ENCODE data around the gene CIAO2A.
A peak's percentile ranks its signal among the peaks of the same experiment; 100 is the strongest.
"Not testable (repeated sequence)": the region's sequence is repeated elsewhere in the genome, so short reads cannot be mapped to it uniquely, and the experiment has no call there.

CIAO2A gene, protein sequence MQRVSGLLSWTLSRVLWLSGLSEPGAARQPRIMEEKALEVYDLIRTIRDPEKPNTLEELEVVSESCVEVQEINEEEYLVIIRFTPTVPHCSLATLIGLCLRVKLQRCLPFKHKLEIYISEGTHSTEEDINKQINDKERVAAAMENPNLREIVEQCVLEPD

DNA sequence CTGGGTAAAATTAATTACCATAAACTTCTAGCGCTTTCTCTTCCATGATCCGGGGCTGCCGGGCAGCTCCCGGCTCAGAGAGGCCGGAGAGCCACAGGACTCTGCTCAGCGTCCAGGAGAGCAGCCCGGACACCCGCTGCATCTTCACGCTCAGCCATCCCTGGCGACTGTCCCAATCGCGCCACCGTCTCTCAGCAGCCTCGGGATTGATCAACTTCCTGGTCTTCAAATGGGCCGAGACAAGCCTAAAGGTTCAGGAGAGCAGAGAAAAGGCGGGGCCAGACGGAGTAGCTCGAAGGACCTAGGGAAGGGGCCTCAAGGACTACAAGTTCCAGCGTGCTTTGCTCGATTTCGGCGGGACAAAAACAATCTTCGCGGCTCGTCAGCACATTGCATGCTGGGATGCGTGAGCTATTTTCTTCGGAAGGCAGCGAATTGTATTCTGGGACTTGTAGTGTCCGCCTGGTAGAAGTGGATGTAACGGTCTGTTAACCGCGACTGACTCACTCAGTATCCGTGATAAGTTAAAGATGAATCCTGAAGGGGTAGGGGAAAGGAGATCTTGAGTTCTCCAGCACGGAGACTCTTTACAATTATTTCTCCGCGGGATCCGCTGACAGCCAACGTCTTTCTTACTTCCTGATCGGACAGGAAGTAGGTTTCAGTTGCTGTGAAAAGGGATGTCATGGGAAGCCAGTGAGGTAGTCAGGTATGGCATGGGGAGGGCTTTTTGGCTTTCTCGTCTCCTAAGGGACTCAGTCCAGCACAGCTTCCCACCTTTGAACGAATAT lies at the start of gene CIAO2A:
Gene CIAO2A (minus strand): TSS at position 212 of the 791 bp plus-strand sequence. CDS start 70 bp downstream, at position 142.
- DNase-seq = peak; percentile 91

DNA sequence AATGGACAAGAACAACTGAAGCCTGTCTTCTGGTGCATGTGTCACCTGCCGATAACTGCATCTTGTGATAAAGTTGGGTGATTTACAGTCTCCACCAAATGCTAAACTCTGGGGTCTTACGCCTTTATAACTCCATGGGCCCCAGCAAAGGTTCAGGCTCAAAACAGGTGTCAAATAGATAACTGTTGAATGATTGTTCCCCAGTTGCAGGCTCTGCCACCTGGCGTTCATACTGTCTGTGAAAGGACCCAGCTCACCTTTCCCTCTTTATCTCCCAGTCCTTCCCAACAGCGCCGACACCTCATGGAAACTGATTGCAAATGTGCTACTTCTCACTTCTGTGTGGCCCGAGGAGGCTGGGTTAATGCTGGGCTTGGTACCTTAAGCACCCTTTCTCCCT lies 49.6 kb upstream of the CIAO2A start:
- DNase-seq = no peak

DNA sequence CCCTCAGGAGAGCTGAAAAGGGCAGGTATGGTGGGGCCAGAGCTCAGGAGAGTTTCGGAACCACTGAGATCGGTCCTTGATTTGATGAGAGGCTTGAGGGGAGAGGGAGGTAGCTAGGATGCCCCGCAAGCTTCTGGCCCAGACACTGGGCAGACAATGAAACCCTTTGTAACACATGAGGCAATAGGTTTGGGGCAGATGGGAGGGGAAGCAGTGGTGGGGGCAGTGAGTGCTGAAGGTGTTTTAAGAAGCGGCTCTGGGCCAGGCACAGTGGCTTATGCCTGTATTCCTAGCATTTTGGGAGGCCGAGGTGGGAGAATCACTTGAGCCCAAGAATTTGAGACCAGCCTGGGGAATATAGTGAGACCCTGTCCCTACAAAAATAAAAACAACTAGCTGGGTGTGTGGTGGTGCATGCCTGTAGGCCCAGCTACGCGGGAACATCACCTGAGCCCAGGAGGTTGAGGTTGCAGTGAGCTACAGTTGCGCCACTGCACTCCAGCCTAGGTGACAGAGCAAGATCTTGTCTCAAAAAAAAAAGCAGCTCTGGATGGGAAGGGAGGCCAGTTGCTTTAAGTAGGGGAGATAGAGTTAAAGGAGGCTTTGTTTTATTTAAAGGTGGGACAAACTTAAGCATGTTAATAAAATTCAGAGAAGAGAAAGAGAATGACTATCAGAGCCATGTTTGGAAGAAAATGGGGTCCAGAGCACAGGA lies 48.3 kb upstream of the CIAO2A start:
- no peak for DNase-seq

DNA sequence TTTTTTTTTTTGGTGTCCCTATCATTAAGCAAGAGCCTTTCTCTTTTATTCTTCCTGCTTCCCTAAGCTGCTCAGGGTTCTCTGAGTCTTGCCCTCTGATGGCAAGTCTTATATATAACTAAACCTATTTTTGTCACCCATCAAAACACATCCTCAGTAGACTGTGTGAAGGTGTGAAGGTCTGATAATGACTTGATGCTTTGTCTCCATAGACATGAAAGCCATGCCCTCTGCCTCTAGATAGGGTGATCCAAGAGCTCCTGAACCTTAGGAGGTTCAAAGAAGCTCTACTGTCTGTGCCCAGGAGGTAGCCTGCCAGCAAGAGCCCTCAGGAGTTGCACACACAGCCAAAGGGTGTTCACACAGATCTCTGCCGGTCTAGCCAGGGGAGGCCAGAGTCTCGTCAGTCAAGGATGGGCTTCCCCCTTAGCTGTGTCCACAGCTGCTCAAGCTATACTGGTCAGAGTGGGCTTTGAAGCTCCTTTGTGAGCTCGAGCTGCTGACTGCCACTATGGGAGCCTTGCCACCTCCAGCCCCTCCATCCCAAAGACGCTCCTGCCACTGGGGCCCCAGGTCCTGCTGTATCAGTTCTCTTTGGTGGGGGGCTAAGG lies 44.8 kb upstream of the CIAO2A start:
- DNase-seq = no peak

DNA sequence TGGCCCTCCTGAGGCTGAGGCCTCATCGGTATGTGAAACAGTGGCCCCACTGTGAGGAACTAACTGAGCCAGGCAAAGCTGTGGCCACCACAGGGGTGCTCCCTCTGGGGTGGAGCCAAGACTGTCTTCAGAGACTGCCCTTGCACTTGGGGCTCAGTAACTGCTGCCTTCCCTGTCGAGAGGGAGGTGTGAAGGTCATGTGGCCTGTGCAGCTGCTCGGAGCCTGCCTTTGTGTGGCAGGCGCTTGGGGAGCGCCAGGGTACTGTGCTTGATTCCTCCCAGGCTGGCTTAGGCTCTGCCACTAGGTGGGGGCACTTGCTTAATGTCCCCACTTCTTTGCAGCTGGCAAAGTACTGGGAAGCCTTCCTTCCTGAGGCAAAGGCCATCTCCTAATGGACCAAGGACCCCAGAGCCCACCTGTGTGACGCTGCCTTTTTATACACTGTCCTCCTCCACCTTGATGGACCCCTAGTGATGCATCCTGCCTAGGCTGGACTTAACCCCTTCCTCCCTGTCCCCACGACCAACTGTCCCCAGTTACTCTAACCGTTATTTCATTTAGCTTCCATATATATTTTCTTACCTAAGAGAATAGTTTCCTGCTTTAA lies 43.7 kb upstream of the CIAO2A start:
- no peak for DNase-seq

DNA sequence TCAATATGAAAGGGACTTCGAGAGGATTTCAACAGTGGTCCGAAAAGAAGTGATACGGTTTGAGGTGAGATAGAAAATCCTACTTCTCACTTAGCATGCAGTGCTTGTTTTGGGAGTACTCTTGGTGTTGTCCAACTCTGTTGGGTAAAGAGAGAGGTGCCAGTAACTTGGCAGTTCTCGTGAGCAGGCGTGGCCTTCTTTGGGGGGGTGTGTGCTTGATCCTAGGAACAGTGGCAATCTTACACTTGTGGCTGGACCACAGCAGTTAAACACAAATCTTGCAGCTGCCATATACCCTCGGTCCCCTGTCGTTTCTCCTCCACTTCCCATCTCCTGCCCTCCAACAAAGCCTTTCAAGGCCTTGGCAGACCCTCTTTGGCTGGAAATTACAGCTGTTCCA lies 42.7 kb upstream of the CIAO2A start:
- DNase-seq = no peak

DNA sequence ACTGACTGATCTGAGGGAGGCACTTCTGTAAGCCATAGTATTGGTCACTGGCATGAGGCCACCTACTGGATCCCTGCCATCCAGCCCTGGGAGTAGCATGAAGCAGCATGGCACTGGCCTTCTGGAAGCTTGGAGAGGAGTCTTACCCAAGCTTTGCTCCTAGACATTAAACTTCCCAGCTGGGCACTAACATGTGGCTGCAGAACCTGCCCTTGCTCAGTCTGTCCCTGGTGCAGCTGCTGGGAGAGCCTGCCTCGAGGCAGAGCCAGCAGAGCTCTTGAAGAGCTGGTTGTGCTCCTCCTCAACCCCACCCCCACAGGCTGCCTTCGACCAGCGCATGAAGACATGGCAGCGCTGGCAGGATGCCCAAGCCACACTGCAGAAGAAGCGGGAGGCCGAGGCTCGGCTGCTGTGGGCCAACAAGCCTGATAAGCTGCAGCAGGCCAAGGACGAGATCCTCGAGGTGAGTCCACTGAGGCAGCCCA lies 40.7 kb upstream of the CIAO2A start:
- DNase-seq = no peak

DNA sequence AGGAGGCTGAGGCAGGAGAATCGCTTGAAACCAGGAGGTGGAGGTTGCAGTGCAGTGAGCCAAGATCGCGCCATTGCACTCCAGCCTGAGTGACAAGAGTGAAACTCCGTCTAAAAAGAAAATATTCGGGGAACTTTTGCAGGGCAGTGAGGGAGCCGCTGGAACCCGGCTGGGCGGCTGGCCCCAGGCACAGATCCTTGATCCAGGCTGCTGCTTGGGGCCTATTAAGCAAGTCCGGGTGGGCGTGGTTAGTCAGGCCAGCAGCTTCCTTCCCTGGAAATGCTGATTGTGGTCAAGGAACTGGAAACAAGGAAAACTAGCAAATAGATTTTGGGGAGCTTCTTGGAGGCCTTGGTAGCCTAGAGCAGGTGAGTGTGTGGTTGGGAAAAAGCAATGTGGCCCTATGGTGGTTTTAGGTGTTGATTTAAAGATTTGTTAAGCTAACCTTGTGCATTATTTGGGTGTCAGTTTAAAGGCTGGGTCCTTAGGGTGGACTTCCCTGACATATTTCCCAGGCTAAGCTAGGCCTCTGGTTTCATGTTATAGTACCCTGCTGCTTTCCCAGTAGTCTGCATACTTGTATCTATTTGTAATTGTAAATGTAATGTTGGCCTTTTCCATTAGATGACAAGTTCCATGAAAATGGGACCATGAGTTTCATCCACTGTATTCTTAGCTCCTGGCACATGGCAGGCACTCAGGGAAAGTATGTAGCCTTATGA lies 40.1 kb upstream of the CIAO2A start:
- no peak for DNase-seq

DNA sequence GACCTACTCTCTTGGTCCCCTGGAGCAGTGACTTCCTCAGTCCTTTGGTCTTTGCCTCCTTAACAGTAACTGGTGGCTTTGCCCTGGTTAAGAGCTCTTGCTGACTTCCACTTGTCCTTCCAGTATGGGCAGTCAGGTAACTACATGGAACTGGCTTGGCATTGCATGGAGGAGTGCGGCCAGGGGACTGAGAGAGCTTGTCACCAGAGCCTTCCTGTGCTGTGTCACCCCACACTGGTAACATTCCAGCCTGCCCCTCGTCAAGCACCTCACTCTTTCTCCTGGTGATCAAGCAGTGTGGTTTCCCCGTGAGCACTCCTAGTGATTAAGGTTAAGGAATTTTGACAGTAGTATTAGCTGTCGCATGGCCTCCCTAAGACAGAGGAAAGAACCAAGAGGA lies 38.6 kb upstream of the CIAO2A start:
- no peak for DNase-seq

DNA sequence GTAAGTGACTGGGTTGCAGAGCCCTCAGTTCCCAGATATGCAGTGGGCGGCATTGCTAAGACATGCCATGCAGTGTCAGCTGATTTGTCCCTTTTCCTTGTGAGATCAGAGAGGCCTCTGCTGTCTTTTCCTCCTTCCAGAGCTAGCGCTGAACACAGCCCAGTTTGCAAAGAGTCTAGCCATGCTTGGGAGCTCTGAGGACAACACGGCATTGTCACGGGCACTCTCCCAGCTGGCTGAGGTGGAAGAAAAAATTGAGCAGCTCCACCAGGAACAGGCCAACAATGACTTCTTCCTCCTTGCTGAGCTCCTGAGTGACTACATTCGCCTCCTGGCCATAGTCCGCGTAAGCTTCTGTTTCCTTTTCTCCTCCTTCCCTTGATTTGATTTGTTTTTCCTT lies 37.9 kb upstream of the CIAO2A start:
- DNase-seq = no peak

DNA sequence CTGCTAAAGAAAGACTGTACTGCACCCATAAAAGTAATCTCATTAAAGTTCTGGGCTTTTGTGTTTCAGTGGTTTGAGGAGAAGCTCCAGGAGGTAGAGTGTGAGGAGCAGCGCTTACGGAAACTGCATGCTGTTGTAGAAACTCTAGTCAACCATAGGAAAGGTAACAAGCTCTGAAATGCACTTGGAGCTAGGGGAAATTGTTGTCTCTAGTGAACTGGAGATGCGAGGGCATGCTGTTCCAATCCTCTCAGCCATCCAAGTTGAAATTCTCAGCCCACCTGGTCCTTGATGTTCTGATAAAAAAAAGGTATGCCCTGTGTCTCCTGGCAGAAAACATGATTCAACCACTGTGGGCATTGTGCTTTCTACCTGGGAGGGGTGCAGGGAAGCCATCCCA lies 36.5 kb upstream of the CIAO2A start:
- no peak for DNase-seq

DNA sequence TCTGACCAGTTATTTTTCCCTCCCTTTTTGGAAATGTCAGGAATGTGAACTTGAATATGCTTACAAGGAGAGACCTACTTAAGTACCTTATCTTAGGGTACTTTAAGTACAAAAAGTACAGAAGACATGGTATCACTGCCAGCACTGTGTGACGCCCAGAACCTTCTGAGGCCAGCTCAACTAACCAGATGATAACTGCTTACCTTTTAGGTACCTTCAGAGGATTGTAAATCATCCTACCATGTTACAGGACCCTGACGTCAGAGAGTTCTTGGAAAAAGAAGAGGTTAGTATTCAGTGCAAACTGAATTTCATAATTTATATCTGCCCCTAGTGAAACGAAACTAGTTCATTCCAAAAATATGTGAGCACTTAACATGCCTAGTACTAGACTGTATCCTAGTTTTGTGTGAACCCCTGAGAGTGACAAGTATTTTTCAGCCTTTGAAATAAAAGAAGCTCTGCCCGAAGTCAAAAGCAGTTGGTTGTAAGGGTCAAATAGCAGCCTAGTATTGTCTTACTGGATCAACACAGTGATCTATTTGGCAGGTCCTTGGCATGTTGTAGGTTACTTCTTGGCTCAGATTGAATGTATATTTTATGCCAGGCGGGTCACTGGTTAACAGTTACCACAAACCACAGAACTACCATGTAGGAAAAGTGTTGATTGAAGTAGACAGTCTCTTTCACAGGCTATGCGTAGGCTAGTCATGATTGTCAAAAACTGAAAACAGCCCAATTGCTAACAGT lies 34.1 kb upstream of the CIAO2A start:
- no peak for DNase-seq

DNA sequence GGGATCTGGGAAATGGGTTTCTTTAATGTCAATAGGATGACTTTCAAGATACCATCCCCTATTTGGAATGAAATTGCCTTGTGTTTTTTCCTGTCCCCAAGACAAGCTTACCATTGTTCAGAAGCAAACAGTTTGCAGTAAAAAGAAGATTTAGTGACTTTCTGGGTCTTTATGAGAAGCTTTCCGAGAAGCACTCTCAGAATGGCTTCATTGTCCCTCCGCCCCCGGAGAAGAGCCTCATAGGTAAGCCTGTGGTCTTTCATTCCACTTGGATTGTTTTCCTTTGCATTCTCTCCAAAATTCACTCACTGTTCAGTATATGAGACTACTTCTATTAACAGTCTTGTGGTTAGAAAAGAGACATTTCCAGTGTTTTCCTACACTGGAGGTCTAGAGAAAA lies 32.3 kb upstream of the CIAO2A start:
- no peak for DNase-seq

DNA sequence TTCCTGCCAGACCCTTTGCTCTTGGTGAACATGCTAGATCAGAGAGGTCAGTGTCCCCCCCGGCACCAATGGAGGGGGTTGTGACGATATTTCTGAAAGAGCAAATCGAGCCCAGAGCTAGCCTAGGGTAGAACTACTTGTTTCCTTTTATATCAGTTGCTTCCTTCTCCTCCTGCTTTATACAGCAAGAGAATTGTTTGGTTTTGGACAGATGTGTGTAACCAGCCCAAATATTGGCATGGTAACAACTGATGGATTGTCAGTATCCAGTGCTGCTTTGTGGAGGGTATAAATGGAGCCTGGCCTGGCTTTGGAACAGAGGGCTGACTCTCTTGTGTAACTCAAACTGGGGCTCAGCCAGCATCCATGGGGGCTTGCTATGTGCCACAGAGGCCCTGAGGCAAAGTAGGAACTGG lies 29.3 kb upstream of the CIAO2A start:
- no peak for DNase-seq

DNA sequence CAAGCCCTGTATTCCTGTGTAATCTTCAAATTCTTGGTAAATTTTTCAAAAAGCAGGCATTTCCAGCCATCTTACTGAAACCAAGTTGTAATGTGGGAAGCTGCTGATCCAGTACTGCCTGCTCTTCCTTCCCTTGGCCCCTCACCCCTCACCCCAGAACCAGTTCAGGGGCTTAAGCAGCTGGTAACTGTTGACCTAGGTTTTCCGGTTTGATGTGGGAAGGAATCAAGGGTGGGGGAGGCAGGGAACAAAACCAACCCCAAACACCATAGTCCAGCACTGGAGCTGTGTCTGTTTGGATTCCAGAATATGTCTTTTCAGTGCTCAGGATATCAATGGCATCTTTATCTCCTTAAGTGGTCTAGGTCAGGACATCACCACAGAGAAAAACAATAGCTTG lies 28.8 kb upstream of the CIAO2A start:
- no peak for DNase-seq

DNA sequence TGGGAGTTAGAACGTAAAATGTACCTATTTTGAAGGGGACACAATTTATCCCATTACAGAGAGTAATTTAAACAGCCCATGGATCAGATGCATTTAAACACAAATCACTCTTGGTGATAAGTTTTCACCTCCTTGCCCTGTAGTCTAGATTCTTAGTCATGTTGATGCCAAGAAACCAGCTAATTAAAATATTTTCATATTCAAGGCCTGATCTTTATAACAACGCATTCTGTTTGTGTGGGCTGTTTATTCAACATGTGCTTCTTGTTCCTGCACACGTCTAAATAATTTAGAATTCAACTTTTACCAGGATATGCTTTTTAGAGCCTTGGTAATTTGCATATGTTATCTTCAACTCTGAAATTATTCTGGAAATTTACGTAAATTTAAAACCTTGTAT lies 28.0 kb upstream of the CIAO2A start:
- no peak for DNase-seq

DNA sequence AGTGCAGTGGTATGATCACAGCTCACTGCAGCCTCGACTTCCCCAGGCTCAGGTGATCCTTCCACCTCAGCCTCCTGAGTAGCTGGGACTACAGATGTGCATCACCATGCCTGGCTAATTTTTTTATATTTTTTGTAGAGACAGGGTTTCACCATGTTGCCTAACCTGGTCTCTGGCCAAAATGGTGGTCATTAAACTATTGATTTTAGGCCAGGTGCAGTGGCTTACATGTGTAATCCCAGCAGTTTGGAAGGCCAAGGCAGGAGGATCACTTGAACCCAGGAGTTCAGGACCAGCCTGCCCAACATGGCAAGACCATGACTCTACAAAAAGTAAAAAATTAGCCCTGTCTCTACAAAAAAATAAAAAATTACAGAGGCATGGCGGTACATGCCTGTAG lies 26.7 kb upstream of the CIAO2A start:
- DNase-seq = not testable (repeated sequence)

DNA sequence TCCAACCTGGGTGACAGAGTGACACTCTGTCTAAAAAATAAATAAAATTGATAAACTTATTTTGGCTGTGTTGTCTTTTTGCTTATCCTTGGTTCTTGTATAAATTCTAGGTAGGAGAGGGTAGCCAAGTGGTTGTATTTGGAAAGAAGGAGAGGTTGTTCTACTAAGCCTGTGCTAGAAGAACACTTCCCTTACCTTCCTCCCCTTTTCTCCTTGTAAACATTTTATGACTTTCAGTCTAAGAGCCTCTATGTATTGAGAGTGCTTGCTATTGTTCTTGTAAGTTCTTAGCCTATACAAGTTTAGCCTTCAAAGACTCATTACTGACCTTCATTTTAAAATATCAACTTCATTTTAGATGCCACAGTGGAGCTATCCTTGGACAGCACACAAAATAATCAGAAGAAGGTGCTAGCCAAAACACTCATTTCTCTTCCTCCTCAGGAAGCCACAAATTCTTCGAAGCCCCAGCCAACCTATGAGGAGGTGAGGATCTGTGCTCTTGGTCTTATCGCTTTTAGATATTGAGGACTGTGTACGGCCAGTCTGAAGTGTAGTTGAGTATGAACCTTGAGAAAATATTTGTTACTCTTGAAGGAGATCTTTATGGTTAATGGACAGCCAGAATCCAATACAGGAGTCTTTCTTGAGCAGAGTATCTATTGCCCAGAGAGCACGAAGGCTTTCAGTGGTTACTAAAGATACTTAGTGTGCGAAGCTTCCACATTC lies 24.3 kb upstream of the CIAO2A start:
- no peak for DNase-seq

DNA sequence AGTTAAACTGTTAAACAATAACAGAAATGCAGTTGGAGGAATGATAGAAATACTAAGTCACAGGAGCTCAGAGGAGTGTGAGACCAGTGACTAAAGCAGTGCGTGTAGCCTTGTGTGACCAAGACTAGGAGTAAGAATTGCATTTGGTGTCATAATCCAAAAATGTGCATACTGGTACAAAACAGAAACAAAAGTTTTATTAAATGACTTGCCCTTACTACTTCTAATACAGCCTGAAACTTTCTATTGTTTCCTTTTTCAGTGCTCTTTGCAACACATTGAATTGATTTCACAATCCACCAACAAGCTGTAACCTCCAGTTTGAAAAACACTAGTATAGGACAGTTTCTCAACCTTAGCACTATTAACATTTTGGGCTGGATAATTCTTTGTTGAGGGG lies 19.3 kb upstream of the CIAO2A start:
- no peak for DNase-seq

DNA sequence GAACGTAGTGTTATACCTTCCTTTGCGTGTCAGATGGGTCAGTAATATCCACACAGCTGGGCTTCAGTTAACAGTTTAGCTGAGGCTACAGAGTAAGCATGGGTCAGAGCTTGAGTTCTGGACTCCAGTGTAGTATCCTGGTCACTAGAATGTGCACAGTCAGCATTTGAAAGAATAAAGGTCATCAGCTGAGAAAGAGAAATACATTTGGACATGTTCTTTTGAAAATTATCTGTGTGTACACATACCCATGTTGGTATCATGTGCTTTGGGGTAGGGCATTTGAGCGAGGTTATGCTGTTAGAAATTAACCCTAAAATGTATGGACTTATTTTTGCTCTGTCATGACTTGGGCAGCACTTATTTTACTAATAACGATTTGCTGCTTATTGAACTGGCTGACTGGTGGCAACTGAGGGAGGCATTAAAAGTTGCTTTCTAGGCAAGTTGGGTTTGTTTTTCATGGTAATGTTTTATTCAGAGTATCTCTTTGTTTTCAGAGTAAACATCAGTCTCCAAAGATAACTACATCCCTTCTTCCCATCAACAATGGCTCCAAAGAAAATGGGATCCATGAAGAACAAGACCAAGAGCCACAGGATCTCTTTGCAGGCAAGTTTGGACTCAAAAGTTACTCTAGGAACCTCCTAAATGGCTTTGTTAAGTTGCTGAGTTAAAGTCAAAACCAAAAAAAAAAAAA lies 18.6 kb upstream of the CIAO2A start:
- DNase-seq = no peak
